ENCODE measurements around the gene NQO2.
A peak's percentile ranks its signal among the peaks of the same experiment; 100 is the strongest.
"Not testable (repeated sequence)": the region's sequence is repeated elsewhere in the genome, so short reads cannot be mapped to it uniquely, and the experiment has no call there.

The NQO2 gene

DNA sequence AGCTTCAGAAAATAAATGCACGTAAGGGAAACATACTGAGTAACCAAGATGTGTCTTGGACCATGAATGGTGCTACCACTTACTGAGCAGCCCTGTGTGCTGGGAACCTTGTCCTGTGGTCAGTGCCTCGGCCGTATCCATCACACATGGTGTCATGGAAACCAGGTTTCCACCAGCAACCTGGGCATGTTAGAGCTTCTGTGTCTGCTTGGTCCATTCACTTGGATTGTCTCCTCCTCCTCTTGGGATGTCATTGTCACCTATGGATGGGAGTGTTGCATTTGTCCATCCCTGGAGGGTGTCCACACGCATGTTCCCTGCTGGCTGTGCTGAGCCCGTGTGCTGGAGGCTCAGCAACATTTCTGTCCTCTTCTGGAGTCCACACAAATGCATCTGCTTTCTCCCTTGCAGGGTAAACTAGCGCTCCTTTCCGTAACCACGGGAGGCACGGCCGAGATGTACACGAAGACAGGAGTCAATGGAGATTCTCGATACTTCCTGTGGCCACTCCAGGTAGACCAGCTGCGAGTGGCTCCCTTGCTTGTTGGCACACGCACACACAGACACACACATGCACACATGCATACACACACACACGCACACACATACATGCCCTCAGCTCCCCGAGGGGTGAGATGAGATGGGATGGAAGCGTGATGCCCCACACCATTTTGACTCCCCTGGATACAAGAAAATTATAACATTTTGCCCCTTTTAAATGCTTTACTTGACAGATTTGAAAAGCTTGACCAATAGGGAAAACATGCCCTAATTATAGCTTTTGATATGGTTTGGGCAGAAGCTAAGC is 17.0 kb downstream of the NQO2 start:
- DNase-seq: no peak

DNA sequence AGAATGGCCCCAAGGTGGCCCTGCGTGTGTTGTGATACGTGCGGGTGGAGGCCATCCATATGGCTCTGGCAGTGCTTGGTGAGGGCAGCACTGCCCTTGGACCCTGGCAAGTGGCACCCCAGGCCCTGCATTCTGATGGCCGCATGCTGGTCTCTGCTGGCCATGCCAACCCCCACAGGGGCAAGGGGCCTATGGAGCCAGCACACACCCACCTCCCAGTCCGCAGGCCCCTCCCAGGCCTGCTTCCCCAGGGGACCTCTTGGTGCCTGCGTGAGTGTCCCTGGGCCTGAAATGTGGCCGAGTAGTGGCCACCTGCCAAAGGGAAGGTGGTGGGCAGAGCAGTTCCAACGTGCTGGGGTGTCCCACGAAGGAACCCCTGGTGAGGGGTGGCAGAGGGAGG is 17.6 kb downstream of the NQO2 start:
- DNase-seq: no peak

DNA sequence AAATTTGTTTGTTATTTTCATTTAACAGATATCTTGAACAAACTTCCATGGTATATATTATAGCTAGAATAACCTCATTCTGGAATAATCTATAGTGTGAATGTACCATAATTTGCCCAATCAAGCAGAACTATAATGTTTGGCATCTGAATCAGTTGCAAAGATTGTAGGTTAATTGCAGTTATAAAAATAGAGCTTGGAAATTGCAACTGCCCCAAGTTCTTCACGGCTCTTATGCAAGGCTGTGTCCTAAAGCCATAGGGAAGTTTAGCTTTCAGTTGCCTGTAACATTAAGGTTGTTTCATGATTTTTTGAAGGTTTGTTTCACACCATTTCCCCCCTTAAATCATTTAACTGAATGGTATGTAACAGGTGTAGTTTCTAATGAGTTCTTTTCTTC is 19.4 kb downstream of the NQO2 start:
- no peak for DNase-seq

DNA sequence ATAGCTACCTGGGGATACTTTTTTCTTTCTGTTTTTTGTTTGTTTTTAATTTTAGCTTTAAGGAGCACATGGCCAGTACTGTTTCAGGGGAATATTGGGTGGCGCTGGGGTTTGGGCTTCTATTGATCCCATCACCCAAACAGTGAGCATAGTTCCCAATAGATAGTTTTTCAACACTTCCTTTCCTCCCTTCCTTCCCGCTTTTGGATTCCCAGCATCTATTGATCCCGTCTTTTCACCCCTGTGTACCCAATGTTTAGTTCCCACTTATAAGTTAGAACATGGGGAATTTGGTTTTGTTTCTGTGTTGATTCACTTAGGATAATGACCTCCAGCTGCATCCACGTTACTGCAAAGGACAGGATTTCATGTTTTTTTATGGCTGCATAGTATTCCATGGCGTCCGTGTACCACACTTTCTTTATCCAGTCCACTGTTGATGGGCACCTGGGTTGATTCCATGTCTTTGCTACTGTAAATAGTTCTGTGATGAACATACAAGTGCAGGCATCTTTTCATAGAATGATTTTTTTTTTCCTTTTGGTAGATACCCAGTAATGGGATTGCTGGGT is 20.1 kb downstream of the NQO2 start:
- DNase-seq: no peak

DNA sequence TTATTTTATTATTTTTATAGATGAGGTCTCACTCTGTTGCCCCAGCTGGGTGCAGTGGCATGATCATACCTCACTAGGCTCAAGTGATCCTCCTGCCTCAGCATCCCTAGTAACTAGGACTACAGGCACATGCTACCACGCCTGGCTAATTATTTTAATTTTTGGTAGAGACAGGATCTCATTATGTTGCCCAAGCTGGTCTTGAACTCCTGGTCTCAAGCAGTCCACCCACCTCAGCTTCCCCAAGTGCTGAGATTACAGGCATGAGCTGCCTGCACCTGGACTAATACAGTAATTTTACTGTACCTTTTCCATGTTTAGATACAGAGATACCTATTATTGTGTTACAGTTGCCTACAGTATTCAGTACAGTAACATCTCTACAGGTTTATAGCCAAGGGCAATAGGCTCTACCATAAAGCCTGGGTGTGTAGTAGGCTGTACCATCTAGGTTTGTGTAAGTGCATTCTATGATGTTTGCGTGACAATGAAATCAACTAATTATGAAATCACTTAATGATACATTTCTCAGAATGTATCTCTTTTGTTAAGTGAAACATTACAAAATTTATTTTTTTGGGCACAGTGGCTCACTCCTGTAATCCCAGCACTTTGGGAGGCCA is 21.4 kb downstream of the NQO2 start:
- not testable (repeated sequence) for DNase-seq

DNA sequence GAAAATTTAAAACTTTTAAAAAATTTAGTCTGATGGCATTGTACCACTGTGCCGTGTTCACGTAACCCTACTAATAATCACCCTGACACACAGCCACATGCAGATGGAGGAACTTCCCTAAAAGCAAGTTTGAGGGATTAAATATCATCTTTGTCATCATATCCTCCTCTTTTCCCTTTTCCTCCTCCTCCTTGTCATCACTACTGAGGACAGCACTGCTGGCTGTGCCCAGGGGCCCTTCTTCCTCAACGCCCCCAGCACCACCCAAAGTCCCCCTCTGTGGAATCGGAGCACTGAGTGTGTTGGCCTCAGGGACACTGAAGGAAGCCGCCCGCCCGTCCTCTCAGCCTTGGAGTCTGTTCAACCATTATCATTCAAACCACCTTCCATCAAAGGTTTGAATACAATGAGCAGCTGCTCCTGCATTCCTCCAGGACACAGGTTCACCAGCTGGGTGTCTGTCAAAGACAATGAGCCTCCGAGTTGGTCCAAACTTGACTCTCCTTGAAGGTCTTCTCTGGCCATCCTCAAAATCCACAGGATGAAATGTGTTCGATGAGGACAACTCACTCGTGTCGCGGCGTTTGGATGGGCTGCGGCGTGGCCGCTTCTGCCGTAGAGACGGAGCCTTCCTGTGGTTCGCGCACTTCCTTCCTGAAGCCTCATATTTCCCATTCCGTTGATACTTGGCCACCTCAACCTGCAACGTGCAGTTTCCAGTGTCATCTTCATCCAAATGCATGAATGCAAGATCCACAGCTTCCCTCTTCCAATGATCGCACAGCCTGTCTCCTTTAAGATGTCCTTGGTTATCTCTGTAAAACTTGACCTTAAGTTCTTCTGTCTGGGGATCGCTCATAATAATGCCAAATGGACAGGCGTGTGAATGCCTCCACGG is 23.3 kb downstream of the NQO2 start:
- peak; percentile 6 for DNase-seq

DNA sequence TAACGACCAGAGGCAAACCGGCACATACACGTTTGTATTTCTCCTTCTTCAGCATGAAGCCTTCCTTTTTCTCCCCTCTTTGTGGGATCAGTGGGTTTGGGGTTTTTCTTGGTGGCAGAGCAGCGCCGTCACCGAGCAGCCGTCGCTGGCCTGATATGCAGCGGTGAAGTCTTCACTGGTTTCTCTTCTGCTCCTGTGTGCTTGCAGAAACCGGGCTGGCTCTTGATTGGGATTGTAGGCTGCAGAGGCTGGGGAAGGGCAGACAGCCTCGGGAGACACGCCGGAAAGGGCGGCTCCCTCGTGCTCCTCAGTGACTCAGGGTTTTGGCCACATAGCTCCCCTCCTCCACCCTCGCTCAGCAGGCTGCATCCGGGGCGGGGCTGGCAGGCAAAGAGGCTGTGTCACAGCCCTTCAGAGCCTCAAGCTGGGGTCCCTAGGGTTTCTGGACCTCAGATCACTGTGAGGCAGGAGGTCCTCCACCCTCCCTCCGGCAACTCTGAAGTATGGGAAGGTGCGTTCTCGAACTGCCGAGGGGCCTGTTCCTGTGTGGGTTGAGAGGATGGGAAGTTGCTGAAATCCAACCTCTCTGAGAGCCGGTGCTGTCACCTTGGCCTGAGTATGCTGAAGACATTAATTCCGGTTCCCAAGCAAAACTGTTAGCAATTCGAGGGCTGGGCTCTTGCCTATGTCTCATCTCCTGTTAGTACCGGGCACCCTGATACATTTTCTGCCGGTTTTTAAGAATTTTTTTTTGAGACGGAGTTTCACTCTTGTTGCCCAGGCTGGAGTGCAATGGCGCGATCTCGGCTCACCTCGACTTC is 24.2 kb downstream of the NQO2 start:
- DNase-seq: peak; percentile 96

DNA sequence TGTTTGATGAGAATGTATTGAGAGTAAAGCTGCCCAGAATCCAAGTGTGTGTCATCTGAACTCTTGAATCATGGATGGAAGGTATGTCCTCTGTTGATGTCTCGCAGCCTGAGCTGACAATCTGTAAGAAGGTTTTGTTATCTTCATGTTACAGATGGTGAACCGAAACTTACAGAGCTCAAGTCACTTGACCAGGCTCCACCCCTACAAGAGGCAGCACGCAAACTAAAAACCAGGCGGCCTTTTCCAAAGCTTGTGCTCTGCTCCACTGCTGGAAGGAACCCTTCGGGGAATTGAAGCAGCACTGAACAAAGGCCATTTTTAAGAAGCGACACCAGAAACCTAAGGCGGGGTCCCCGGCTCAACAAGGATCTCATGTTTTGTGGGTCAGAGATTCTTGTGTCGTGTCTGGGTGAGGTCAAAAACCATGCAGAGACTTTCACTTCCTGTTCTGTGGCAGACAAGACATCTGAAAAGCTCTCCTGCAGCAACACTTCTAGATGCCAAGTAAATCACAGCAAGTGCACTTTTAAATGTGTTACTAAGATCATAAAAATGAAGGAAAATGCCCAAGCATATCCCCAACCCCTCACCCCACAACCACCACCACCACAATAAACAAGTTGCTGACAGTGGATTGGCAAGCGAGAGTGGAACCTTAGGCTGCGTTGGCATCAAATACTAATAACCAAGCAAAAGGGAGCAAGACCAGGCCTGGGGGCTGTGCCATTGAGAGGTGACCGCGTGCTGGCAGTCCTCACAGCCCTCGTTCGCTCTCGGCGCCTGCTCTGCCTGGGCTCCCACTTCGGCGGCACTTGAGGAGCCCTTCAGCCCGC is 27.3 kb downstream of the NQO2 start:
- DNase-seq: peak; percentile 67

DNA sequence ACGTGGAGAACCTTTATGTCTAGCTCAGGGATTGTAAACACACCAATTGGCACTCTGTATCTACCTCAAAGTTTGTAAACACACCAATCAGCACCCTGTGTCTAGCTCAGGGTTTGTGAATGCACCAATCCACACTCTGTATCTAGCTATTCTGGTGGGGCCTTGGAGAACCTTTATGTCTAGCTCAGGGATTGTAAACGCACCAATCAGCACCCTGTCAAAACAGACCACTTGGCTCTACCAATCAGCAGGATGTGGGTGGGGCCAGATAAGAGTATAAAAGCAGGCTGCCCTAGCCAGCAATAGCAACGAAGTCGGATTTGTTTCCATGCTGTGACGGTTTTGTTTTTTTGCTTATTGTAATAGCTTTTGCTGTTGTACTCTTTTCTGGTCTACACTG is 28.5 kb downstream of the NQO2 start:
- DNase-seq: not testable (repeated sequence)

DNA sequence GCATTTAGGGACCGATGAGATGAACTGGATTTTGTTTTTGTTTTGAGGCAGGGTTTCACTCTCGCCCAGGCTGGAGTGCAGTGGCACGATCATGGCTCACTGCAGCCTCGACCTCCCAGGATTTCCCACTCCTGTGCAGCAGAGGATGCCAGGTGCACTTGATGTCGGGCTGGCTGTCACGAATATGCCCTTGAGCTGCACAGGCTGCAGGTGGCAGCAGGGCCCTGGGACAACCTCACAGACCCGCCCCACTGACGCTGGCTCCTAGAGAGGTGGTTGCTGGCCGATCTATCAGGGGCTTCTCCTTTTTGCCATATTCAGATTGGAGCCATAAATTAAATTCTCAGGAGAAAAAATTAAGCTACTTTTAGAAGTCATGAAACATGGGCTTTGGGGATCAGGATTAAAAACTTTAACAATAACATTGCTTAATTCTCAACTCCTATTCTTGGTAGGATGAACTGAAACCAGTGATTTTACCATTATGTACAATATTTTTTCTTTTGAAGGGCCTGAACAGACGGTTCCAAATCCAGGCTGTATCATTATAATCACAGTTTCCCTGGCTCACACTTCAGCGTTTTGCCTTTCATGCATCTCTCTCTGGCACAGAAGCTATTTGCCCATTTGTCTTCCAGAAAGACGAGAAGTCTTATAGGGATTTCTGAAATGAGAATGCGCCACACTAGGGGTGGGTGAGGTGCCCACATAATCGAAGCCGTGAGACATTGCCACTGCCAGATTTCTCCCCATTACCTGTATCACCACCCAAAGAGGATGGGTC is 32.4 kb downstream of the NQO2 start:
- DNase-seq: no peak

DNA sequence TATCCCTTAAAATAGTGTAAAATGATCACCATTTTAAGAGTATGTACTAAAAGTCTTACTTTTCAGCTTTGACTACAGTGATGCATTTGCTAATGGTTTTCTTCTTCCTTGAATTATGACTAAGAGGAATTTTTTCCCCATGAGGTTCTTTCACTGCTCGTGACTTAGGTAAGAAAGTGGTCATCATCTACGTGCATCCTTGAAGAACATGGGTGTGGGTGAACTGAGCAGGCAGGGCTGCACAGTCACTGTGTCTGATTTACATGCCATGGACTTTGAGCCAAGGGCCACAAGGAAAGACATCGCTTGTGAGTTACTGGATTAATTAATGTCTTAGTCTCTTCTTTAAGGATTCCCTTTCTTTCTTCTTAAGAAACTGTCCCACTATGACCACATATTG is 33.3 kb downstream of the NQO2 start:
- peak; percentile 69 for DNase-seq

DNA sequence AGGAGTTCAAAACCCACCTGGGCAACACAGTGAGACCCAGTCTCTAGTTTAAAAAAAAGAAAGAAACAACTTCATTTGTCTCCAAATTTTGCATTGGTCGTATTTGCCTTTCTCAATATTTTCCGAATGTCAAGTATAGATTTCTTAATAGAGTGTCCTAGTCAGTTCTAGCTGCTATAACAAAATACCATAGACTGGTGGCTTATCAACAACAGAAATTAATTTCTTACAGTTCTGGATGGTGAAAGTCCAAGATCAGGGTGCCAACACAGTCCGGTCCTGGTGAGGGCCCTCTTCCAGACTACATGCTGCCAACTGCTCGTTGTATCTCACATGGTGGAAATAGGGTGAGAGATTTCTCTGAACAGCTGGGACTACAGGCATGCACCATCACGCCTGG is 34.0 kb downstream of the NQO2 start:
- no peak for DNase-seq

DNA sequence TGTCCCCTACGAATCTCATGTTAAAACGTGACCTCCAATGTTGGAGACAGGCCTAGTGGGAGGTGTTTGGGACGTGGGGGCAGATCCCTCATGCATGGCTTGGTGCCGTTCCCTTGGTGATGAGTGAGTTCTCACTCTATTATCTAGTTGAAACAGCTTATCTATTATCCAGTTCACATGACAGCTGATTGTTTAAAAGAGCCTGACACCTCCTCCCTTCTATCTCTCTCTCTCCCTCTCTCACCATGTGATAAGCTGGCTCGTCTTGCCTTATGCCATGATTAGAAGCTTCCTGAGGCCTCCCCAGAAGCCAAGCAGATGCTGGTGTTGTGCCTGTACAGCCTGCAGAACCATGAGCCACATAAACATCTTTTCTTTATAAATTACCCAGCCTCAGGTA is 35.7 kb downstream of the NQO2 start:
- no peak for DNase-seq

DNA sequence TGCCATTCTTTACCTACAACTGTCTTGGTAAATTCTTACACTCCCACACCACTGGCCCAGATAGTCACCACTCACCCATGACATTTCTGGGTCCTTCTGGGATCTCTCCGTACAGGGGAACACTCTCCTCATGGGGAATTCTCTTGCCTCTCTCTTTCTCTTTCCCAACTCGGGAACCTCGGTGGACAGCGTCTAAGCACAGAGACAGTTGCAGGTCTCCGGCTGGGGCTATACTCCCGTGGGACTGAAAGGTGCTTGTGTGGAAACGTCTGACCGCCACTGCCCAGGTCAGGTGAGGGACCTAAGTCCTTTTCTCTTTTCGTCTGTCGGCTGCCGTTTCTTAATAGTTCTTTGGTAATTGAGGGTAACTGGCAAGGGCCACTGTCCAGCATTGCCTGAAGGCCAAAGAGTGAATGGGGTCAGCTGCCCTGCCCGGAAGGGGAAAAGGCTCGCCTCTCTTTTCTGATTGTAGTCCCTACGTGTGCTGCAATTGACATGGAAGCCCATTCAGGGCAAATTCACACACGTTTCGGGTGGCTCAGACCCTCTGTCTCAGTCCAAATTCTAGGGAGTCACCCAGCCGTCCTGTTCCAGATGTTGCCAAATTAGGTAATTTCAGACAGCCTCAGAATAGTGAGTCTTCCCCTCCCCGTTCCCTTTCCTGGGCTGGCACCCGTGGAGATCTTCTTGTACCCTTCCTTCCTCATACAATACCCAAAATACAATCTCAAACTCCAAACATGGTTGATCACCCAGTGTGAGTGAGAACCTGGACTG is 37.4 kb downstream of the NQO2 start:
- no peak for DNase-seq

DNA sequence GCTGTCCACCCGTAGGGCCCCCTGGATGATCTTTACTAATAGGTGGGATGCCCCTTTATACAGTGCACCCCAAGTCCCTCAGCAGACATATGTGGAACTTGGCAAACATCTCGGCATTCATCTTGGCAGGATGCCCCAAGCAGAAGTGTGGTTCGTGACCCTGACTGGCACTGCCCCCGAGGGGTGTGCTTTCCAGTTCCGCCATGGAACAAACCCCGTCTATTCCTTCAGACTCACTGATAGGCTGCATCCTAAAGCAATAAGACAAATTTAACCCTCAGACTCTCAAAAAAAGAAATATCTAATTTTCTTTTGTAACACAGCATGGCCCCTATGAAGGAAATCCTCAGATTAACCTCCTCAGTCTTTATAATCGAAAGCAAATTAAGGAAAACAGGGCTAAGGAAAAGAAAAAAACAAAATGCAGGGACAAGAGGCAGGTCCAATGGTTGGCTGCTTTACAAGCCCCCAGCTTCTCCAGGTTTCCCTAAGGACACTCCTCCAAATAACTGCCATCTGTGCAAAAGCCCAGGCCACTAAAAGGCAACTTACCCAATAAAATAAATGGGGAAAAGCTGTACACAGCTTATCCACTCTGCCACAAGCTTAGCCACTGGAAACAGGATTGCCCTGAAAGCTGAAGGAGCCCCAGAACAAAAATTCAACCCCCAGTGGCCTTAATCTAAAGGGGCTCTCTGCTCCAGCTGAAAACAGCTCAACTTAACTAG is 38.1 kb downstream of the NQO2 start:
- no peak for DNase-seq

DNA sequence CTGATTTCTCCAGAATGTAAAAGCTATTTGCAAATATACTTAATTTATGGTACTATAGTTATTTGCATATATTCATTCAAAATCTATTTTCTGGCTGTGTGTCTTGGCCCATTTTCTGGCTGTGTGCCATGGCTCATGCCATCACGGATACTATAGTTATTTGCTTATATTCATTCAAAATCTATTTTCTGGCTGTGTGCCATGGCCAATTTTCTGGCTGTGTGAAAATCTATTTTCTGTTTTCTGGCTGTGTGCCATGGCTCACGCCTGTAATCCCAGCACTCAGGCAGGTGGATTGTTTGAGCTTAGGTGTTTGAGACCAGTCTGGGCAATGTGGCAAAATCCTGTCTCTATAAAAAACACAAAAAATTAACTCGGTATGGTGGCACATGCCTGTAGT is 39.7 kb downstream of the NQO2 start:
- no peak for DNase-seq

DNA sequence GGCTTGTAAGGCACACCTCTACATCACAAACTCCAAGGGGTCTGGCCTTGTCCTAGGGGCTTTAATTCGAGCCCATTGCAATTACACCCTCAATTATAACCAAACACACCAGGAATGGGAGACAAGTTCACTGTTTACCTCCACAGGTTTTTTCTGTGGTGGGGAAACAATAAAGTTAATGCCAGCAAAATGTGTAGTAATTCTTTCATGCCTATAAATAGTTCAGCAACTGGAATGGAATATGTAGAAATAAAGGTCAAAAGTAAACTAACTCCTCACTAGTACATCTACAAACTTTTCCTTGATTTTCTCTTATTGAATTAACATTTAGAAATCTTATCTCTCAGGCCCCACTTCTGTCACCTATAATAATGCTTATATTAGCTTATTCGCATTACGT is 41.5 kb downstream of the NQO2 start:
- DNase-seq: no peak

DNA sequence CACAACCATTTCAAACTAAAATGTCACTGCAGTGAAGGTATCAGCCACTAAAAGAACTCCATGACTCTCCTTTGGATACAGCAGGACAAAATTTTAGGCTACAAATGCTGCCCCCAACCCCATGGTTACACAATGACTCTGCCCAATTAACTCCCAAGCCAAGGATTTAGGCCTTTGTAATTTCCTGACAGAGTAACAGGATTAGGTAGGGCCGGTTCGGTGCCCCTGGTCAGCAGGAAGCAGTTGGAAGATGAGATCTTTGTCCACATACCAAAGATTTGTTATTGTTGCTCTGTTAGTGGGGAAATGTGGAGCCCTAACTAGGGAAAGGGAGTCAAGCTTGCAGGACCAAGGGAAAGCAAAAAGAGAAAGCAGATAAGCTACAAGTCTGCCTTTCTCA is 41.9 kb downstream of the NQO2 start:
- DNase-seq: no peak

DNA sequence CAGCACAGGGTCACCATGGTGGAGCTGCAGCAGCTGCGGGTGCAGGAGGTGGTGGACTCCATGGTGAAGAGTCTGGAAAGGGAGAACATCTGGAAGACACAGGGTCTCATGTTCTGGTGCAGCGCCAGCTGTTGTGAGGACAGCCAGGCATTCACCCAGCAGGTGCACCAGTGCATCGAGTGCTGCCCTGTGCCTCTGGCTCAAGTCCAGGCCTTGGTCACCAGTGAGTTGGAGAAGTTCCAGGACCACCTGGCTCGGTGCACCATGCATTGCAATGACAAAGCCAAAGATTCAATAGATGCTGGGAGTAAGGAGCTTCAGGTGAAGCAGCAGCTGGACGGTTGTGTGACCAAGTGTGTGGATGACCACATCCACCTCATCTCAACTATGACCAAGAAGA is 45.7 kb downstream of the NQO2 start:
- no peak for DNase-seq

All from fibroblast of skin of right biceps (primary cell).